B cell (primary cell): ENCODE data around the gene ANKRD44.

ENCODE experiments used
- EZH2 ChIP-seq: IDR thresholded peaks from 2 replicates; pipeline ENCODE4 v1.6.1; 2012; ENCODE audit warnings: borderline replicate concordance, low read depth, mild to moderate bottlenecking, moderate library complexity, low read length; ENCODE audit not compliant: insufficient read depth, poor library complexity, severe bottlenecking
- TF ChIP-seq, protein P1 (sequence below): fragments of 200-600 bp; IDR thresholded peaks from one replicate; pipeline ENCODE4 v1.8.0; 2022; ENCODE audit warnings: antibody characterized with exemption, mild to moderate bottlenecking

DNA sequence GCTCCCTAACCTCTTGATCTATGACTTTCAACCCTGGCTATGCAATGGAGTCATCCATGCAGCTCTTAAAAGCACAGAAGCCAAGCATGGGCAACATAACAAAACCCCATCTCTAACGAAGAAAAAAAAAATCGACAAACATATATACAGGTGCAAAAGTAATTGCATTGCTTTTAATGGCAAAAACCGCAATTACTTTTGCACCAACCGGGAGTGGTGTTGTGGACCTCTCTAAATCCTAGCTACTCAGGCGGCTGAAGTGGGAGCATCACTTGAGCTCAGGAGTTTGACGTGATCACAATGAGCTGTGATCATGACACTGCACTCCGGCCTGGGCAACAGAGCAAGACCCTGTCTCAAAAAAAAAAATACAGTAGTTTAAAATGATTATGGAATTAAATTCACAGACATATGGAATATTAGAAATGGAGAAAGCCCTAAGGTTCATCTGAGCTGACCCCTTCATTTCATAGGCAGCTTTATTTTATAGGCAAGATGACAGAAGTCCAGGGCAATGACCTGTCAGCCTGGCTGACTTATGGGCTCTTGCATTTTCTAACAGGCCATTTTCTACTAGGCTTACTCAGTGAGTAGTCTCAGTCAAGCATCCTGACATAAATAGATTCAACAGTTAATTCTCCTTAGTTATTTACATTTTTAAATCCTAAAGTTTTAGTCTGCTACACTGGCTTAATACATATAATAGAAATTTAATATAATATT, 183.8 kb downstream of the ANKRD44 start:
- TF ChIP-seq, protein P1, sequence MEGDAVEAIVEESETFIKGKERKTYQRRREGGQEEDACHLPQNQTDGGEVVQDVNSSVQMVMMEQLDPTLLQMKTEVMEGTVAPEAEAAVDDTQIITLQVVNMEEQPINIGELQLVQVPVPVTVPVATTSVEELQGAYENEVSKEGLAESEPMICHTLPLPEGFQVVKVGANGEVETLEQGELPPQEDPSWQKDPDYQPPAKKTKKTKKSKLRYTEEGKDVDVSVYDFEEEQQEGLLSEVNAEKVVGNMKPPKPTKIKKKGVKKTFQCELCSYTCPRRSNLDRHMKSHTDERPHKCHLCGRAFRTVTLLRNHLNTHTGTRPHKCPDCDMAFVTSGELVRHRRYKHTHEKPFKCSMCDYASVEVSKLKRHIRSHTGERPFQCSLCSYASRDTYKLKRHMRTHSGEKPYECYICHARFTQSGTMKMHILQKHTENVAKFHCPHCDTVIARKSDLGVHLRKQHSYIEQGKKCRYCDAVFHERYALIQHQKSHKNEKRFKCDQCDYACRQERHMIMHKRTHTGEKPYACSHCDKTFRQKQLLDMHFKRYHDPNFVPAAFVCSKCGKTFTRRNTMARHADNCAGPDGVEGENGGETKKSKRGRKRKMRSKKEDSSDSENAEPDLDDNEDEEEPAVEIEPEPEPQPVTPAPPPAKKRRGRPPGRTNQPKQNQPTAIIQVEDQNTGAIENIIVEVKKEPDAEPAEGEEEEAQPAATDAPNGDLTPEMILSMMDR = no peak
- TF ChIP-seq EZH2 = no peak
